GM12891 (cell line): Measurements from ENCODE around the gene MMADHC.

Source experiments
- PAX5 ChIP-seq: IDR thresholded peaks from 2 replicates; pipeline ENCODE4 v1.6.1; 2011; ENCODE audit warnings: low read length, moderate library complexity, mild to moderate bottlenecking; ENCODE audit not compliant: insufficient read depth, severe bottlenecking
- POLR2A ChIP-seq: IDR thresholded peaks from 2 replicates; pipeline ENCODE4 v1.6.1; 2011; ENCODE audit warnings: low read depth, low read length, control low read depth
- POLR2AphosphoS5 ChIP-seq: IDR thresholded peaks from 2 replicates; pipeline ENCODE4 v1.6.1; 2011; ENCODE audit warnings: low read depth, low read length, control low read depth
- SPI1 ChIP-seq: IDR thresholded peaks from 2 replicates; pipeline ENCODE4 v1.6.1; 2011; ENCODE audit warnings: low read depth, low read length, control low read depth
- TAF1 ChIP-seq: IDR thresholded peaks from 2 replicates; pipeline ENCODE4 v1.6.1; 2011; ENCODE audit warnings: low read depth, low read length, control low read depth

- TF ChIP-seq POLR2A, result no peak
- TF ChIP-seq TAF1, result no peak
- TF ChIP-seq SPI1, result no peak
- TF ChIP-seq PAX5, result no peak
- TF ChIP-seq POLR2AphosphoS5, result no peak
Observed at GRCh38 chr2:149622343-149622742, 34.8 kb upstream of the MMADHC start.
